ENCODE data around the gene ZNF503. TPM values are rescaled to one million over a fixed set of nuclear protein-coding genes. Genes with fewer than 3 reads are reported as not detected.

The ZNF503 gene
- total RNA-seq, 2 experiments from 2014 or later: 0.07 TPM; not detected in 1

- peaks cover 3% of the 10 kb centered on the region for H3K9me3 Mint-ChIP-seq
- H3K27ac Mint-ChIP-seq: no peak overlapping the region
- ChIA-PET CTCF (no interaction called here), POLR2A (no interaction called here)
- H3K27me3 Mint-ChIP-seq: peaks cover 22% of the 10 kb centered on the region
- DNase-seq: no peak
- no peak overlapping the region for H3K4me3 Mint-ChIP-seq
- no peaks in the 10 kb centered on the region for H3K4me1 Mint-ChIP-seq
- no peaks in the 10 kb centered on the region for H3K36me3 Mint-ChIP-seq (ENCODE audit: low read depth)
These were observed 38.2 kb upstream of the ZNF503 start for GRCh38 chr10:75439811-75440210.

DNA sequence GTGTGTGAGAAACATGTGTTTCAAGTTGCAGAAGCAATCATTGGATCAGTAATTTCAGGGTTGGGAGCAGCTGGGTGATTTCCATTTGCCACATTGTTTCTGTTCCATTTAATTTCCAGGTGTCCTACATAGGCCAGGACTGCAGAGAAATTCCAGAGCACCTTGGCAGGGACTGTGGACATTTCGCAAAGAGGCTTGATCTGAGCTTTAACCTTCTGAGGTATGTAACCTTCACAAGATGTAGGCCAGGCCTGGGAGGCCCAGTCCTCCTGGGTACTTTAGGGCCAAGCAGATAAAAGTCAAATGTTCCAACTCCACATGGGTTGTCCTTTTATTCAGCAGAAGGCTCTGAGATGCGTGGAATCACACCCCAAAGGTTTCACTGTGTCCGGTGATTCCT lies 36.7 kb upstream of the ZNF503 start:
- POLR2A ChIA-PET: no interaction called here
- Mint-ChIP-seq H3K4me3 (no peak overlapping the region), H3K27ac (no peak overlapping the region), H3K4me1 (no peaks in the 10 kb centered on the region), H3K36me3 (ENCODE audit: low read depth) (no peaks in the 10 kb centered on the region), H3K9me3 (peaks cover 2% of the 10 kb centered on the region), H3K27me3 (peaks cover 28% of the 10 kb centered on the region)
- CTCF ChIA-PET: no interaction called here
- DNase-seq: no peak

GRCh38 chr10:75437693-75438092 lies 36.1 kb upstream of the ZNF503 start:
- Mint-ChIP-seq H3K27me3 (peaks cover 33% of the 10 kb centered on the region), H3K36me3 (ENCODE audit: low read depth) (no peaks in the 10 kb centered on the region), H3K4me1 (no peaks in the 10 kb centered on the region), H3K4me3 (no peak overlapping the region), H3K9me3 (no peaks in the 10 kb centered on the region), H3K27ac (no peak overlapping the region)
- DNase-seq: no peak
- CTCF ChIA-PET: no interaction called here
- POLR2A ChIA-PET: no interaction called here

GRCh38 chr10:75436896-75437295 lies 35.3 kb upstream of the ZNF503 start:
- no peak overlapping the region for H3K27ac Mint-ChIP-seq
- H3K4me3 Mint-ChIP-seq: no peak overlapping the region
- ChIA-PET CTCF (no interaction called here), POLR2A (no interaction called here)
- no peaks in the 10 kb centered on the region for H3K9me3 Mint-ChIP-seq
- H3K36me3 Mint-ChIP-seq (ENCODE audit: low read depth): peaks cover under 1% of the 10 kb centered on the region
- no peak for DNase-seq
- H3K4me1 Mint-ChIP-seq: peaks cover under 1% of the 10 kb centered on the region
- peaks cover 37% of the 10 kb centered on the region for H3K27me3 Mint-ChIP-seq

DNA sequence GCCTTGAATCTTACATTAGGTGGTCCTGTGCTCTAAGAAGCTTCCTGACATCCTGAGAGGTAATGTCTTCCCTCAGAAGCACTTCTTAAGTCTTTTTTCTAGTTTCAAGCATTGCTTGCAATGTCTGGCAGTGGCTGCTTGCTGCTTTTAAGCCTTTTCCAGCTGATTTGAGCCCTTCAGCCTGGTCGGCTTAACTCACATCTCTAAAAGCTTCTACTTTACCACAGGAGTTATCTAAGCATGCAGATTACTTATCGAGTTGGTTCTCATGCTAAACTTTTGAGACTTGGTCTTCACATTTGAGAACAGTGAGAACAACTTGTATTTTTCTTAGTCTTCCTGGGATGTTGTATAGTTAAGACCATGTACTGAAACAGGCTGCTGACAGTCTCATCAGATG lies 33.7 kb upstream of the ZNF503 start:
- no peaks in the 10 kb centered on the region for H3K9me3 Mint-ChIP-seq
- POLR2A ChIA-PET: no interaction called here
- H3K27me3 Mint-ChIP-seq: peaks cover 39% of the 10 kb centered on the region
- H3K4me3 Mint-ChIP-seq: no peak overlapping the region
- peaks cover 2% of the 10 kb centered on the region for H3K4me1 Mint-ChIP-seq
- H3K27ac Mint-ChIP-seq: no peak overlapping the region
- CTCF ChIA-PET: no interaction called here
- no peak for DNase-seq
- peaks cover 2% of the 10 kb centered on the region for H3K36me3 Mint-ChIP-seq (ENCODE audit: low read depth)

- ChIA-PET POLR2A (no interaction called here), CTCF (no interaction called here)
- H3K27ac Mint-ChIP-seq: no peak overlapping the region
- H3K4me3 Mint-ChIP-seq: no peak overlapping the region
- DNase-seq: no peak
- no peaks in the 10 kb centered on the region for H3K9me3 Mint-ChIP-seq
- H3K27me3 Mint-ChIP-seq: peaks cover 44% of the 10 kb centered on the region
- peaks cover 2% of the 10 kb centered on the region for H3K36me3 Mint-ChIP-seq (ENCODE audit: low read depth)
- H3K4me1 Mint-ChIP-seq: peaks cover 2% of the 10 kb centered on the region
These were observed 32.7 kb upstream of the ZNF503 start for GRCh38 chr10:75434291-75434690.

GRCh38 chr10:75433216-75433615 lies 31.7 kb upstream of the ZNF503 start:
- peaks cover 52% of the 10 kb centered on the region for H3K27me3 Mint-ChIP-seq
- CTCF ChIA-PET: no interaction called here

GRCh38 chr10:75432763-75433162 lies 31.2 kb upstream of the ZNF503 start:
- ChIA-PET POLR2A (no interaction called here), CTCF (no interaction called here)
- Mint-ChIP-seq H3K27me3 (peaks cover 53% of the 10 kb centered on the region), H3K36me3 (ENCODE audit: low read depth) (peaks cover 2% of the 10 kb centered on the region), H3K4me3 (no peak overlapping the region), H3K9me3 (no peaks in the 10 kb centered on the region), H3K27ac (no peak overlapping the region), H3K4me1 (peaks cover 2% of the 10 kb centered on the region)
- no peak for DNase-seq

More at GRCh38 chr10:75433216-75433615, 31.7 kb upstream of the ZNF503 start:
- no peak overlapping the region for H3K27ac Mint-ChIP-seq
- no peak overlapping the region for H3K4me3 Mint-ChIP-seq
- no peaks in the 10 kb centered on the region for H3K9me3 Mint-ChIP-seq
- H3K36me3 Mint-ChIP-seq (ENCODE audit: low read depth): peaks cover 2% of the 10 kb centered on the region
- no peak for DNase-seq
- H3K4me1 Mint-ChIP-seq: peaks cover 2% of the 10 kb centered on the region
- POLR2A ChIA-PET: no interaction called here

GRCh38 chr10:75432176-75432575 lies 30.6 kb upstream of the ZNF503 start:
- no peak for DNase-seq
- CTCF ChIA-PET: no interaction called here
- Mint-ChIP-seq H3K9me3 (no peaks in the 10 kb centered on the region), H3K27me3 (peaks cover 53% of the 10 kb centered on the region), H3K4me1 (peaks cover 2% of the 10 kb centered on the region), H3K36me3 (ENCODE audit: low read depth) (peaks cover 2% of the 10 kb centered on the region), H3K27ac (no peak overlapping the region), H3K4me3 (no peak overlapping the region)
- POLR2A ChIA-PET: no interaction called here

GRCh38 chr10:75431180-75432111 lies 29.9 kb upstream of the ZNF503 start, which contains the start of gene LRMDA:
Gene LRMDA, plus strand, starts transcription at chr10:75431624.
- no peak within 1 kb of the TSS for H3K27ac Mint-ChIP-seq
- H3K4me3 Mint-ChIP-seq: no peak within 1 kb of the TSS
- peaks cover 2% of the 10 kb centered on the region for H3K4me1 Mint-ChIP-seq
- H3K27me3 Mint-ChIP-seq: peaks cover 53% of the 10 kb centered on the region
- no peaks in the 10 kb centered on the region for H3K9me3 Mint-ChIP-seq
- ChIA-PET CTCF (no interaction called here), POLR2A (no interaction called here)
- no peak for DNase-seq
- peaks cover 2% of the 10 kb centered on the region for H3K36me3 Mint-ChIP-seq (ENCODE audit: low read depth)

- Mint-ChIP-seq H3K4me3 (no peak overlapping the region), H3K27me3 (peaks cover 51% of the 10 kb centered on the region), H3K36me3 (ENCODE audit: low read depth) (peaks cover 2% of the 10 kb centered on the region), H3K27ac (no peak overlapping the region), H3K9me3 (no peaks in the 10 kb centered on the region), H3K4me1 (peaks cover 2% of the 10 kb centered on the region)
- DNase-seq: no peak
- ChIA-PET CTCF (no interaction called here), POLR2A (no interaction called here)
These were observed 28.6 kb upstream of the ZNF503 start for GRCh38 chr10:75430000-75430763.

DNA sequence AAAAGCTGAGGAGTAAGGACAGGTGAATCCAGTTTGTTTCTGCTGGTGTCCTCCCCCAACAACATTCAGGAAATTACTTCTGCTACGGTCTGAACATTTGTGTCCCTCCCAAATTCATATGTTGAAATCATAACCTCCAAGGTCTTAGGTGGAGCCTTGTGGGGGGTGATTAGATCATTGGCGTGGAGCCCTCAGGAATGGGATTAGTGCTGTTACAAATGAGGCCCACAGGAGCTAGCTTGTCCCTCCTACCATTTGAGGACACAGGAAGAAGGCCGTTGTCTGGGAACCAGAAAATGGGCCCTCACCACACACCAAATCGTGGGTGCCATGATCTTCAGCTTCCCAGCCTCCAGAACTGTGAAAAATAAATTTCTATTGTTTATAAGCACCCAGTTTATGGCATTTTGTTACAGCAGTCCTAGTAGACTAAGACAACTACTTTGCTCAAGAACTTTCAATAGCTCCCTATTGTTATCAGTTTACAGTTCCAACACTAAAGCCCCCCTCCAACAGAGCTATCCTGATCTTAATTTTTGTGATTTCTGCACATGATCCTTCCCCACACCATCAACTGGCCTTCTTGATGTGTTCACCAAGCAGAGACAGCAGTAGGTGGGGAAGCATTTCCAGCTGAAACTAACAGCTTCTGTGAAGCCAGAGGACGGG lies 27.7 kb upstream of the ZNF503 start:
- ChIA-PET CTCF (interaction anchor here (1.4 kb wide), 1 partner anchor 12 kb away, joined by 5 read pairs; no protein-coding TSS in a partner anchor), POLR2A (no interaction called here)
- Mint-ChIP-seq H3K27ac (no peak overlapping the region), H3K4me3 (no peak overlapping the region), H3K4me1 (peaks cover 2% of the 10 kb centered on the region), H3K9me3 (no peaks in the 10 kb centered on the region), H3K36me3 (ENCODE audit: low read depth) (peaks cover 2% of the 10 kb centered on the region), H3K27me3 (peaks cover 45% of the 10 kb centered on the region)
- DNase-seq: no peak

All from activated CD4-positive, alpha-beta T cell treated with anti-CD3 and anti-CD28 coated beads, Interleukin-2, amount 10 ng/mL, durations not matched to agents 7 days and 5 days (primary cell).